SU-DHL-6 (cell line): ENCODE results near the gene CHD2.
"Not testable (repeated sequence)": the region's sequence is repeated elsewhere in the genome, so short reads cannot be mapped to it uniquely, and the experiment has no call there.

Experiments used
- H2AFZ ChIP-seq: fragments of 200-600 bp; sonication (generic); 2 replicates; pipeline ENCODE4 v1.6.1; 2014; ENCODE audit warnings: low read depth, mild to moderate bottlenecking, moderate library complexity, mixed read lengths, antibody characterized with exemption, low read length; ENCODE audit not compliant: severe bottlenecking
- H3F3A ChIP-seq: fragments of 200-600 bp; shearing (Covaris generic); 2 replicates; pipeline ENCODE4 v1.6.0; 2016; ENCODE audit warnings: antibody characterized with exemption, mild to moderate bottlenecking; ENCODE audit not compliant: insufficient read depth
- H3K27ac ChIP-seq: fragments of 200-600 bp; sonication (generic); 2 replicates; pipeline ENCODE4 v1.5.1; 2016; ENCODE audit warnings: low read depth, mild to moderate bottlenecking, low read length, moderate library complexity, mixed read lengths
- H3K27me3 ChIP-seq: fragments of 200-600 bp; sonication (generic), shearing (Covaris generic); 2 replicates; pipeline ENCODE4 v1.6.0; 2014; ENCODE audit warnings: mild to moderate bottlenecking, low read length
- H3K36me3 ChIP-seq: fragments of 200-600 bp; sonication (generic); 2 replicates; pipeline ENCODE4 v1.6.1; 2014; ENCODE audit warnings: mild to moderate bottlenecking, low read length, mixed read lengths
- H3K4me2 ChIP-seq: fragments of 300-600, 200-600 bp; shearing (Covaris generic), sonication (generic); 2 replicates; pipeline ENCODE4 v1.6.0; 2014; ENCODE audit warnings: low read length, low read depth, mild to moderate bottlenecking; ENCODE audit not compliant: poor library complexity, severe bottlenecking
- H3K4me3 ChIP-seq: fragments of 200-600 bp; sonication (generic); 2 replicates; pipeline ENCODE4 v1.5.1; 2014; ENCODE audit warnings: antibody characterized with exemption, low read length, mild to moderate bottlenecking, mixed read lengths; ENCODE audit not compliant: insufficient read depth, poor library complexity, severe bottlenecking
- H3K79me2 ChIP-seq: fragments of 200-600 bp; sonication (generic); 2 replicates; pipeline ENCODE4 v1.6.1; 2014; ENCODE audit warnings: mild to moderate bottlenecking, low read length, moderate library complexity; ENCODE audit not compliant: insufficient read depth
- H3K9ac ChIP-seq: fragments of 200-600 bp; sonication (generic); 2 replicates; pipeline ENCODE4 v1.7.0; 2014; ENCODE audit warnings: mild to moderate bottlenecking, low read length
- H3K9me2 ChIP-seq: fragments of 200-600 bp; sonication (generic); replicated peaks from 2 replicates; pipeline ENCODE4 v1.6.1; 2014; ENCODE audit warnings: low read length; ENCODE audit not compliant: insufficient read depth
- H3K9me3 ChIP-seq: fragments of 200-600 bp; sonication (generic); 2 replicates; pipeline ENCODE4 v1.6.1; 2014; ENCODE audit warnings: low read length, mixed read lengths; ENCODE audit not compliant: insufficient read depth
- H4K20me1 ChIP-seq: fragments of 200-600 bp; sonication (generic); 2 replicates; pipeline ENCODE4 v1.6.1; 2014; ENCODE audit warnings: low read depth, mild to moderate bottlenecking, antibody characterized with exemption, low read length, moderate library complexity, mixed read lengths
- EZH2phosphoT487 ChIP-seq: fragments of 200-600 bp; sonication (generic), shearing (Covaris generic); conservative IDR thresholded peaks from 2 replicates; pipeline ENCODE4 v1.6.1; 2018; ENCODE audit warnings: mild to moderate bottlenecking, antibody characterized with exemption, low read length, moderate library complexity, mixed read lengths
- TF ChIP-seq, protein P1 (sequence below): fragments of 200-600 bp; sonication (generic); IDR thresholded peaks from one replicate; pipeline ENCODE4 v1.5.1; 2017; ENCODE audit warnings: antibody characterized with exemption, mild to moderate bottlenecking, low read length, moderate library complexity; ENCODE audit not compliant: insufficient read depth, poor library complexity, severe bottlenecking

CHD2 gene

DNA sequence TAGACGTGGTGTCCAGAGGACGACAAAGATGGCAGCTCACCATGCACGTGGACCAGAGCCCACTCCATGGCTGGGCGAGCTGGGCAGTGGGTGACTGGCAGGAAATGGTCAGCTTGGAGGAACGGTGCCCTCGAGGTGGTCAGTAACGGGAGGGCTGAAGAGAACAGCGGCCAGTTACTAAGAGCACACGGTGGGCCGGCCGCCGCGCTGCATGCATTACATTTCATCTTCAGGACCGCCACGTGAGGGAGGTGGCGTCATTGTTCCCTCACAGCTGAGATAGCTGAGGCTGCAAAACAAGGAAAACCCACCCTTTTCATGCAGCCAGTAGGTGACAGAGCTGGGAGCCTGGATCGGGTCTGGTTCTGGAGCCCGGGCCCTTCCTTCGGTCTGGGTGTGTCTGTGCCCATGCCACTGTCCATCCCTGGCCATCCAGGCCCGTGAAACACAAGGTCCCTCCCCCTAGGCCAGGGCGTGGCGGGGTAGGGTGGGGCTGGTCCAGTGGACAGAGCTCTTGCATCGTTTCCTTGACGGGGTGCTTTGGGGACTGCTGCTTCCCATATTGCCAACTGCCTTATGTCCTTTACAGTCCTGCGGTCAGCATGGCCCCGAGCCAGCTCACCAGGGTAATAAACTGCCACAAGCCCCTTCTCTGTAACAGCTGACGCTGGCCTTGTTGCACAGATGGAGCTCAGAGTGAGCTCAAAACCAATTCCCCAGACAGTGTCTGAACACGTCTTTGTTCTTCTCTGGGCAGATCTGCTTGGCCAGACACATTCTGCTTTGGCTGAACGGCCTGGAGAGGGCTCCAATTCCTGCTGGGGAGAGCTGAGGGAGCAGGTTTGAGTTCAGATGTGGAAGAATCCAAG is 137.1 kb downstream of the CHD2 start:
- no peaks in the 10 kb centered on the region for H3K9me2 ChIP-seq
- TF ChIP-seq, protein P1, sequence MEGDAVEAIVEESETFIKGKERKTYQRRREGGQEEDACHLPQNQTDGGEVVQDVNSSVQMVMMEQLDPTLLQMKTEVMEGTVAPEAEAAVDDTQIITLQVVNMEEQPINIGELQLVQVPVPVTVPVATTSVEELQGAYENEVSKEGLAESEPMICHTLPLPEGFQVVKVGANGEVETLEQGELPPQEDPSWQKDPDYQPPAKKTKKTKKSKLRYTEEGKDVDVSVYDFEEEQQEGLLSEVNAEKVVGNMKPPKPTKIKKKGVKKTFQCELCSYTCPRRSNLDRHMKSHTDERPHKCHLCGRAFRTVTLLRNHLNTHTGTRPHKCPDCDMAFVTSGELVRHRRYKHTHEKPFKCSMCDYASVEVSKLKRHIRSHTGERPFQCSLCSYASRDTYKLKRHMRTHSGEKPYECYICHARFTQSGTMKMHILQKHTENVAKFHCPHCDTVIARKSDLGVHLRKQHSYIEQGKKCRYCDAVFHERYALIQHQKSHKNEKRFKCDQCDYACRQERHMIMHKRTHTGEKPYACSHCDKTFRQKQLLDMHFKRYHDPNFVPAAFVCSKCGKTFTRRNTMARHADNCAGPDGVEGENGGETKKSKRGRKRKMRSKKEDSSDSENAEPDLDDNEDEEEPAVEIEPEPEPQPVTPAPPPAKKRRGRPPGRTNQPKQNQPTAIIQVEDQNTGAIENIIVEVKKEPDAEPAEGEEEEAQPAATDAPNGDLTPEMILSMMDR, result no peak
- TF ChIP-seq EZH2phosphoT487, result no peak
- no peaks in the 10 kb centered on the region for H3K79me2 ChIP-seq
- H3K9me3 ChIP-seq, result no peaks in the 10 kb centered on the region
- no peak overlapping the region for H3K4me2 ChIP-seq
- H3K4me3 ChIP-seq, result no peak overlapping the region
- no peaks in the 10 kb centered on the region for H4K20me1 ChIP-seq
- H3K27ac ChIP-seq, result no peak overlapping the region
- H3K9ac ChIP-seq, result no peak overlapping the region
- no peaks in the 10 kb centered on the region for H3K27me3 ChIP-seq
- H3K36me3 ChIP-seq, result no peaks in the 10 kb centered on the region
- H2AFZ ChIP-seq, result no peak overlapping the region
- no peaks in the 10 kb centered on the region for H3F3A ChIP-seq

DNA sequence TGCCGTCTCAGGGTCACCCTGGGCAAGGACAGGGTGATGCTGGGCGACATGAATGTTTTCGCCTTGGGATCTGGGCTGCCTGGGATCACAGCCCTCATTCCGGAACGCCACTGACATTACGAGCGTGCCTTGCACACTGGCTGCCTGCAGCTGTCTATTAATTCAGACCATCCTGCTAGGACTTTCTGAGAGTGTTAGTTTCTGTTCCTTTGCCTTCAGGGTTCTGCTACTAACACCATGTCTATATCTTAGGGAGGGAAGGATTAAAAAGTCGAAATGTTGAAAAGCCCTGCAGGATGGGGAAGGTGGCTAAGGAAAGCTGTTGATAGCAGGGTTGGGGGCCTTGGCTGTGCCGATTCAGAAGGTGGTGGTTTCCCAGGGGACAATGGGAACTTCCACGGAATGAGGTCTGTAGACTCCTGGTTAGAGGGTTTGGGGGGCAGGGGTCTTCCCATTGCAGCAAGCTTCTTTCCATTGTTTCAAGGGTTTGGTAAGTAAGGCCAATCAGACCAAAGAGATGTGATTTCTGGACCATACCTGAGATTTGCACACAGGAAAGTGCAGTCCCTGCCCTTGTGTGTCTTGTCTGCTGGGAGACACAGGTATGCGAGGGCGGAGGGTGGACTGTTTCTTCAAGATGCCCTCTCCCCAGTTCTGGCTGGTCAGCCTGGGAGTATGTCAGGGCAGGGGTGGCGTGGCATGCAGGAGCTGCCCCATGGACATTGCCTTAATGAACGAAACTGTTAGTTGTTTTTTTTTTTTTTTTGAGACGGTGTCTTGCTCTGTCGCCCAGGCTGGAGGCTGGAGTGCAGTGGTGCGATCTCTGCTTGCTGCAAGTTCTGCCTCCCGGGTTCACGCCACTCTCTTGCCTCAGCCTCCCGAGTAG is 137.9 kb downstream of the CHD2 start:
- H3K9me2 ChIP-seq, result no peaks in the 10 kb centered on the region
- H3K27me3 ChIP-seq, result no peaks in the 10 kb centered on the region
- H3K4me2 ChIP-seq, result no peak overlapping the region
- no peak overlapping the region for H3K27ac ChIP-seq
- no peak overlapping the region for H3K9ac ChIP-seq
- H2AFZ ChIP-seq, result no peak overlapping the region
- no peaks in the 10 kb centered on the region for H4K20me1 ChIP-seq
- no peak for TF ChIP-seq EZH2phosphoT487
- TF ChIP-seq, protein P1, result no peak
- no peaks in the 10 kb centered on the region for H3K36me3 ChIP-seq
- H3K79me2 ChIP-seq, result no peaks in the 10 kb centered on the region
- no peak overlapping the region for H3K4me3 ChIP-seq
- no peaks in the 10 kb centered on the region for H3K9me3 ChIP-seq
- no peaks in the 10 kb centered on the region for H3F3A ChIP-seq

DNA sequence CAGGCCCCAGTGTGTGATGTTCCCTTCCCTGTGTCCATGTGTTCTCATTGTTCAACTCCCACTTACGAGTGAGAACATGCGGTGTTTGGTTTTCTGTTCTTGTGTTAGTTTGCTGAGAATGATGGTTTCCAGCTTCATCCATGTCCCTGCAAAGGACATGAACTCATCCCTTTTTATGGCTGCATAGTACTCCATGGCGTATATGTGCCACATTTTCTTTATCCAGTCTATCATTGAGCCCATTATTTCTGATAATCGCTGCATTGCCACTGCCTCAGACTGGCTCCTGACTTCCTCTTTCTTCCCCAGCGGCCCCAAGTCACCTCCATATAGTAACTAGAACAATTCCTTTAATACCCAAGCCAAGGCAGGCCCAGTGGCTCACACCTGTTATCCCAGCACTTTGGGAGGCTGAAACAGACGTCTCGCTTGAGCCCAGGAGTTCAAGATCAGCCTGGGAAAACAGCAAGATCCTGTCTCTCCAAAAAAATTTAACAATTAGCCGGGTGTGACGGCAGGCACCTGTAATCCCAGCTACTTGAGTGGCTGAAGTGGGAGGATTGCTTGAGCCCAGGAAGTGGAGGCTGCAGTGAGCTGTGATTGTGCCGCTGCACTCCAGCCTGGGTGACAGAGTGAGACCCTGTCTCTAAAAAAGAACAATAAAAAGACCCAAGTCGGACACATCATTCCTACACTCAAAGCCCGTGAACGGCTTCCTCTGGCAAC is 139.6 kb downstream of the CHD2 start:
- H3K27me3 ChIP-seq, H3K4me2 ChIP-seq, H3F3A ChIP-seq, H3K9me3 ChIP-seq, H3K9me2 ChIP-seq, H3K36me3 ChIP-seq, H2AFZ ChIP-seq, H3K9ac ChIP-seq, H4K20me1 ChIP-seq, H3K79me2 ChIP-seq, H3K4me3 ChIP-seq, H3K27ac ChIP-seq: not testable (repeated sequence)
